ENCODE measurements around the gene GALNT14.

GALNT14 gene

GRCh38 chr2:31058096-31059035, 79.9 kb downstream of the GALNT14 start:
- no peak for DNase-seq (ENCODE audit: low read depth in 2 of 2, low spot score in 1 of 2)

GRCh38 chr2:31057691-31058090, 80.5 kb downstream of the GALNT14 start:
- DNase-seq (ENCODE audit: low read depth in 2 of 2, low spot score in 1 of 2) = no peak

GRCh38 chr2:31055938-31056337, 82.3 kb downstream of the GALNT14 start:
- no peak for DNase-seq (ENCODE audit: low read depth in 2 of 2, low spot score in 1 of 2)

- DNase-seq (ENCODE audit: low read depth in 2 of 2, low spot score in 1 of 2) = no peak
Measured at GRCh38 chr2:31054842-31055388, 83.3 kb downstream of the GALNT14 start.

- DNase-seq (ENCODE audit: low read depth in 2 of 2, low spot score in 1 of 2) = no peak
Measured at GRCh38 chr2:31053929-31054782, 84.1 kb downstream of the GALNT14 start.

GRCh38 chr2:31052284-31052683, 86.0 kb downstream of the GALNT14 start:
- DNase-seq (ENCODE audit: low read depth in 2 of 2, low spot score in 1 of 2) = no peak

- DNase-seq (ENCODE audit: low read depth in 2 of 2, low spot score in 1 of 2) = no peak
Measured at GRCh38 chr2:31051258-31052140, 86.7 kb downstream of the GALNT14 start.

GRCh38 chr2:31049916-31050588, 88.2 kb downstream of the GALNT14 start:
- no peak for DNase-seq (ENCODE audit: low read depth in 2 of 2, low spot score in 1 of 2)

- no peak for DNase-seq (ENCODE audit: low read depth in 2 of 2, low spot score in 1 of 2)
Measured at GRCh38 chr2:31049264-31049663, 89.0 kb downstream of the GALNT14 start.

GRCh38 chr2:31047599-31047998, 90.6 kb downstream of the GALNT14 start:
- no peak for DNase-seq (ENCODE audit: low read depth in 2 of 2, low spot score in 1 of 2)

GRCh38 chr2:31038385-31038784, 99.9 kb downstream of the GALNT14 start:
- no peak for DNase-seq (ENCODE audit: low read depth in 2 of 2, low spot score in 1 of 2)

GRCh38 chr2:31037058-31037457, 101.2 kb downstream of the GALNT14 start:
- DNase-seq (ENCODE audit: low read depth in 2 of 2, low spot score in 1 of 2) = no peak

GRCh38 chr2:31033032-31033431, 105.2 kb downstream of the GALNT14 start:
- DNase-seq (ENCODE audit: low read depth in 2 of 2, low spot score in 1 of 2) = no peak

- DNase-seq (ENCODE audit: low read depth in 2 of 2, low spot score in 1 of 2) = no peak
Measured at GRCh38 chr2:31032475-31032874, 105.8 kb downstream of the GALNT14 start.

GRCh38 chr2:31031132-31031706, 107.0 kb downstream of the GALNT14 start:
- no peak for DNase-seq (ENCODE audit: low read depth in 2 of 2, low spot score in 1 of 2)

- DNase-seq (ENCODE audit: low read depth in 2 of 2, low spot score in 1 of 2) = no peak
Measured at GRCh38 chr2:31028417-31028816, 109.8 kb downstream of the GALNT14 start.

- DNase-seq (ENCODE audit: low read depth in 2 of 2, low spot score in 1 of 2) = no peak
Measured at GRCh38 chr2:31027549-31027948, 110.7 kb downstream of the GALNT14 start.

- DNase-seq (ENCODE audit: low read depth in 2 of 2, low spot score in 1 of 2) = no peak
Measured at GRCh38 chr2:31023541-31023940, 114.7 kb downstream of the GALNT14 start.

GRCh38 chr2:31020713-31021112, 117.5 kb downstream of the GALNT14 start:
- no peak for DNase-seq (ENCODE audit: low read depth in 2 of 2, low spot score in 1 of 2)

- DNase-seq (ENCODE audit: low read depth in 2 of 2, low spot score in 1 of 2) = no peak
Measured at GRCh38 chr2:31018280-31018679, 120.0 kb downstream of the GALNT14 start.
